Measurements from ENCODE around the gene EAF2. TPM values are rescaled to one million over a fixed set of nuclear protein-coding genes. Genes with fewer than 3 reads are reported as not detected.

The EAF2 gene
- total RNA-seq, 1 experiment from 2014 or later = 2.3 TPM

Other genes starting within 250 kb of the EAF2 start
- not detected in 2 replicates for gene FBXO40, start 241.8 kb upstream of the EAF2 start, total RNA-seq (2014; rRNA removed; shearing (Covaris generic))
- not detected in 2 replicates for gene HCLS1, start 174.3 kb upstream of the EAF2 start, total RNA-seq (2014; rRNA removed; shearing (Covaris generic))
- gene GOLGB1, start 85.5 kb upstream of the EAF2 start, total RNA-seq (2014; rRNA removed; shearing (Covaris generic)) = 14.2 and 19.7 TPM in 2 replicates
- 25.3 and 28.6 TPM in 2 replicates for gene IQCB1, start 149 bp upstream of the EAF2 start, total RNA-seq (2014; rRNA removed; shearing (Covaris generic))
- not detected in 2 replicates for gene SLC15A2, start 59.2 kb downstream of the EAF2 start, total RNA-seq (2014; rRNA removed; shearing (Covaris generic))
- not detected in 2 replicates for gene ILDR1, start 187.0 kb downstream of the EAF2 start, total RNA-seq (2014; rRNA removed; shearing (Covaris generic))
- not detected in 2 replicates for gene CD86, start 220.2 kb downstream of the EAF2 start, total RNA-seq (2014; rRNA removed; shearing (Covaris generic))